Keratinocyte (primary cell): ENCODE measurements around the gene ZNF365. TPM values are rescaled to one million over a fixed set of nuclear protein-coding genes. Genes with fewer than 3 reads are reported as not detected.

Experiments used
- DNase-seq: peaks from one replicate; pipeline ENCODE4 v3.0.0-alpha.2; 2011; ENCODE audit warnings: low read depth, missing footprints, low spot score
- FAIRE-seq: peaks from 2 replicates; lab custom pipeline; 2011; peaks lifted over from hg19 to GRCh38; lab: Jason Lieb, UNC
- H2AFZ ChIP-seq: 2 replicates; pipeline ENCODE4 v1.6.0; 2012; ENCODE audit warnings: low read length, control low read depth, inconsistent platforms; ENCODE audit not compliant: control insufficient read depth
- H3K27ac ChIP-seq: 2 replicates; pipeline ENCODE4 v1.5.1; 2011; ENCODE audit warnings: low read length; ENCODE audit not compliant: control insufficient read depth, insufficient read depth
- H3K27me3 ChIP-seq: 3 replicates; pipeline ENCODE4 v1.6.0; 2011; ENCODE audit warnings: low read length; ENCODE audit not compliant: control insufficient read depth, insufficient read depth; ENCODE audit errors: extremely low read depth
- H3K36me3 ChIP-seq, 2 experiments: 2 replicates in 1 of 2; 3 replicates in 1 of 2; pipeline ENCODE4 v1.5.1; 2011; ENCODE audit warnings: low read length in 2 of 2, mild to moderate bottlenecking in 1 of 2; ENCODE audit not compliant: control insufficient read depth in 2 of 2, insufficient read depth in 2 of 2; ENCODE audit errors: extremely low read depth in 1 of 2
- H3K4me1 ChIP-seq: 3 replicates; pipeline ENCODE4 v1.5.1; 2011; ENCODE audit warnings: low read length; ENCODE audit not compliant: control insufficient read depth, insufficient read depth; ENCODE audit errors: extremely low read depth
- H3K4me2 ChIP-seq: 3 replicates; pipeline ENCODE4 v1.6.0; 2011; ENCODE audit warnings: low read depth, low read length; ENCODE audit not compliant: control insufficient read depth, insufficient read depth; ENCODE audit errors: extremely low read depth
- H3K4me3 ChIP-seq, 3 experiments: fragments of 200-600 bp in 1 of 3; sonication (generic) in 1 of 3; 2 replicates in 2 of 3; 3 replicates in 1 of 3; pipeline ENCODE4 v1.5.1; 2011 to 2016; ENCODE audit warnings: low read length in 3 of 3, mild to moderate bottlenecking in 3 of 3, control low read depth in 2 of 3, inconsistent platforms in 1 of 3, low read depth in 1 of 3, mixed read lengths in 1 of 3, mixed run types in 1 of 3, moderate library complexity in 1 of 3; ENCODE audit not compliant: control insufficient read depth in 2 of 3, insufficient read depth in 2 of 3; ENCODE audit errors: extremely low read depth in 1 of 3
- H3K79me2 ChIP-seq: 2 replicates; pipeline ENCODE4 v1.6.0; 2012; ENCODE audit warnings: low read length; ENCODE audit not compliant: control insufficient read depth, insufficient read depth
- H3K9ac ChIP-seq: 3 replicates; pipeline ENCODE4 v1.6.0; 2011; ENCODE audit warnings: low read length; ENCODE audit not compliant: control insufficient read depth, insufficient read depth; ENCODE audit errors: extremely low read depth
- H3K9me1 ChIP-seq: 3 replicates; pipeline ENCODE4 v1.6.0; 2011; ENCODE audit warnings: low read length; ENCODE audit not compliant: control insufficient read depth, insufficient read depth; ENCODE audit errors: extremely low read depth
- H3K9me3 ChIP-seq: 2 replicates; pipeline ENCODE4 v1.5.1; 2012; ENCODE audit warnings: low read depth, low read length; ENCODE audit not compliant: control insufficient read depth
- H4K20me1 ChIP-seq: 3 replicates; pipeline ENCODE4 v1.6.0; 2011; ENCODE audit warnings: low read length; ENCODE audit not compliant: control insufficient read depth, insufficient read depth; ENCODE audit errors: extremely low read depth
- CTCF ChIP-seq, 3 experiments: IDR thresholded peaks in 1 of 3; conservative IDR thresholded peaks in 1 of 3; optimal IDR thresholded peaks in 1 of 3; 2 replicates in 2 of 3; 3 replicates in 1 of 3; pipeline versions ENCODE3 to v1.5.1; 2011; ENCODE audit warnings: low read length in 3 of 3, mild to moderate bottlenecking in 3 of 3, moderate library complexity in 2 of 3, control low read depth in 1 of 3, inconsistent platforms in 1 of 3; ENCODE audit not compliant: insufficient read depth in 2 of 3; ENCODE audit errors: extremely low read depth in 1 of 3
- EZH2 ChIP-seq: IDR thresholded peaks from one replicate; pipeline ENCODE4 v1.6.1; 2012; ENCODE audit warnings: inconsistent platforms, mild to moderate bottlenecking, low read length, moderate library complexity
- dilution Hi-C: fragments of 300-500 bp; cut with MboI; formaldehyde crosslinking; loops from one replicate; pipeline ENCODE4 v1.7.0; 2020; ENCODE audit warnings: low sequenced_read_pairs; ENCODE audit not compliant: extremely low pct_ligation_motif_present
- polyA plus RNA-seq, 5 experiments: library from polyadenylated mRNA; depleted of rRNA in 3 of 5; stranded (reverse) in 3 of 5; stranded (forward) in 1 of 5; unstranded in 1 of 5; fragments of >200 nt; gene quantifications; 1 replicate in 1 of 5; 2 replicates in 3 of 5; 3 replicates in 1 of 5; pipeline versions ENCODE4 v1.2.1 to v1.2.3, GENCODE V29; 2011 to 2012; ENCODE audit warnings: missing spikeins in 2 of 5, low read depth in 1 of 5, low replicate concordance in 1 of 5

ZNF365 gene
- polyA plus RNA-seq, 1 donor (not counting 4 experiments of a cell fraction or from before 2014, with no cell fraction given), result 15.9 TPM

DNA sequence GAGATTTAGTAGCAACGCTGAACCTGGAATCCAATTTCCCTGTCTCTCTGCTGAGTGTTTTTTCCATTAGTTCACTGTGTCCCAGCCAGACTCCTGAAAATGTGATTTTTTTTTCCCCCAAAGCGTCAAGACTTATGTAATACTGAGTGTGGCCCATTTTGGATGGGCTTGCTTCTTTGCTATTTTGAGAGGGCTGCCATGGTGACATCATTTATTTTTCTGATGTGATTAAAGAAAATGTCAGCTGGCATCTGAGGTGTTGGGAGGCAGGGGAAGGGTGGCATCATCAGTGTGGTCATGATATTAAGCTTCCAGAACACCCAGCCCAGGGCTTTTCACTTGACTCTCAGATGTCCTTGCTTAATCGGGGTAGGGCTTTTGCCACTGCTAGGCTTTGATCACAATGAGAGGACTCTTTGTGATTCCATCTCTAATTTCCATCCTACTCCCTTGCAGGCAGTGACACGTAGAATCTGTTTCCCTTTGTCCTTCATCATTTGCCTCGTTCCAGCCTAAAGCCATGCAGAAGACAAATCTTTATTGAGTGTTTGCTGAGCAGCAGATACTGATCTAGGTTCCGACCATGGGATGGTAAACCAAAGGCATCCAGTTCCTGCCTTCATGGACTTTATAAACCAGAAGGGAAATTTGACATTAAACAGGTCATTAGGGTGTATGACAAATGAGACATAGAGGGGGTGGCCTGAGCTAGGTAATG is 7.4 kb downstream of the ZNF365 start:
- no peaks in the 10 kb centered on the region for H3K27me3 ChIP-seq
- peaks cover 60% of the 10 kb centered on the region for H3K79me2 ChIP-seq
- peak; percentile 77 for FAIRE-seq

GRCh38 chr10:62382831-62383230 is 8.7 kb downstream of the ZNF365 start:
- Histone ChIP-seq H3K4me1 (peaks cover 82% of the 10 kb centered on the region), H3K9ac (peak overlapping the region; percentile 40), H3K36me3 (no peaks in the 10 kb centered on the region), H4K20me1 (no peaks in the 10 kb centered on the region), H3K27ac (peak overlapping the region; percentile 98), H2AFZ (no peak overlapping the region), H3K9me3 (no peaks in the 10 kb centered on the region), H3K4me3 (no peak overlapping the region), H3K9me1 (no peaks in the 10 kb centered on the region), H3K27me3 (no peaks in the 10 kb centered on the region), H3K79me2 (peaks cover 63% of the 10 kb centered on the region), H3K4me2 (peak overlapping the region; percentile 49)
- dilution Hi-C loops, result no loop called here
- no peak for TF ChIP-seq EZH2
- no peak for TF ChIP-seq CTCF (optimal IDR thresholded peaks at IDR 0.05 in 1 of 3, IDR thresholded peaks at IDR 0.05 in 1 of 3, conservative IDR thresholded peaks at IDR 0.05 in 1 of 3; ENCODE audit: extremely low read depth in 1 of 3, insufficient read depth in 2 of 3, low read length in 3 of 3)
- FAIRE-seq (no peak), DNase-seq (no peak)

More for the DNA sequence above, 7.4 kb downstream of the ZNF365 start:
- no peaks in the 10 kb centered on the region for H3K9me3 ChIP-seq
- dilution Hi-C loops, result no loop called here
- peak overlapping the region; percentile 39 for H3K9ac ChIP-seq
- TF ChIP-seq EZH2 (no peak), CTCF (optimal IDR thresholded peaks at IDR 0.05 in 1 of 3, IDR thresholded peaks at IDR 0.05 in 1 of 3, conservative IDR thresholded peaks at IDR 0.05 in 1 of 3; ENCODE audit: extremely low read depth in 1 of 3, insufficient read depth in 2 of 3, low read length in 3 of 3) (no peak)
- no peak overlapping the region for H3K4me3 ChIP-seq
- H3K4me2 ChIP-seq, result peak overlapping the region; percentile 61
- peaks cover 71% of the 10 kb centered on the region for H3K4me1 ChIP-seq
- H3K36me3 ChIP-seq, result peaks cover 3 to 7% of the 10 kb centered on the region in 2 experiments
- no peaks in the 10 kb centered on the region for H3K9me1 ChIP-seq
- no peaks in the 10 kb centered on the region for H4K20me1 ChIP-seq
- no peak overlapping the region for H2AFZ ChIP-seq
- H3K27ac ChIP-seq, result peak overlapping the region; percentile 75
- no peak for DNase-seq
